ENCODE data around the gene PPP6R2.

PPP6R2 gene

DNA sequence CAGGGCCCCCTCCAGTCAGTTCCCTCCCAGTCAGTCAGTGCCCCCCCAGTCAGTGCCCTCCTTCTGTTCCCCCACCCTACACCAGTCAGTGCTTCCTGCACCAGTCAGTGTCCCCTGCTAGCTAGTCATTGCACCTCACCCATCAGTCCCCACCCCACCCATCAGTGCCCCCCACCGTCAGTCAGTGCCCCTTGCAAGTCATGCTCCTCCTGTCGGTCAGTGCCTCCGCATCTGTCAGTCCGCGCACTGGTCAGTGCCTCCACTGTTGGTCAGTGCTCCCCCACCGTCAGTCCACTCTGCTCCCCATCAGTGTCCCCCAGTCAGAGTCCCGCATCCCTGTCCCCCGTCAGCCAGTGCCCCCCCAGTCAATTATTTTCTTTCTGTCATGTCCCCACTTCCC, 3.3 kb downstream of the PPP6R2 start:
- no peak for DNase-seq (ENCODE audit: low spot score)
- in situ Hi-C loops (cut with MboI; ENCODE audit: low sequenced_read_pairs, unreplicated experiment), result no loop called here
- TF ChIP-seq, protein P1, sequence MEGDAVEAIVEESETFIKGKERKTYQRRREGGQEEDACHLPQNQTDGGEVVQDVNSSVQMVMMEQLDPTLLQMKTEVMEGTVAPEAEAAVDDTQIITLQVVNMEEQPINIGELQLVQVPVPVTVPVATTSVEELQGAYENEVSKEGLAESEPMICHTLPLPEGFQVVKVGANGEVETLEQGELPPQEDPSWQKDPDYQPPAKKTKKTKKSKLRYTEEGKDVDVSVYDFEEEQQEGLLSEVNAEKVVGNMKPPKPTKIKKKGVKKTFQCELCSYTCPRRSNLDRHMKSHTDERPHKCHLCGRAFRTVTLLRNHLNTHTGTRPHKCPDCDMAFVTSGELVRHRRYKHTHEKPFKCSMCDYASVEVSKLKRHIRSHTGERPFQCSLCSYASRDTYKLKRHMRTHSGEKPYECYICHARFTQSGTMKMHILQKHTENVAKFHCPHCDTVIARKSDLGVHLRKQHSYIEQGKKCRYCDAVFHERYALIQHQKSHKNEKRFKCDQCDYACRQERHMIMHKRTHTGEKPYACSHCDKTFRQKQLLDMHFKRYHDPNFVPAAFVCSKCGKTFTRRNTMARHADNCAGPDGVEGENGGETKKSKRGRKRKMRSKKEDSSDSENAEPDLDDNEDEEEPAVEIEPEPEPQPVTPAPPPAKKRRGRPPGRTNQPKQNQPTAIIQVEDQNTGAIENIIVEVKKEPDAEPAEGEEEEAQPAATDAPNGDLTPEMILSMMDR (IDR thresholded peaks at IDR 0.05; ENCODE audit: borderline replicate concordance, control extremely low read depth, extremely low read depth, insufficient read depth, missing control alignments), result no peak

DNA sequence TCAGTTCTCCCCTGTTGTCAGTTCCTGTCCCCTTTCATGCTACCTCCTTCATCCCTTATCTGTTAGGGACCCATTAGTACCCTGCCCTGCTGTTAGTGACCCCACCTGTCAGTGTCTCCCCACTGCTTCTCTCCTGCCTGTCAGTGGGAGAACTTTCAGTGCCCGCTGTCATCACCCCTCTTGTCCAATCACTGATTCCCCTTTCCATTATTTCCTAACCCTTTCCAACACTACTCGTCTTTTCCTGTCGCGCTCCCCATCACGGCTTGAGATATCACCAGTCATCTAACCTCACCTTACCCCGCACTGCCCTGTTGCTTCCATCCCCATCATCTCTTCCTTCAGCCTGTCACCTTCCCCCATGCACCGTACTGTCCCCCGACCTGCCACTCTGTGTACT, 4.0 kb downstream of the PPP6R2 start:
- in situ Hi-C loops (cut with MboI; ENCODE audit: low sequenced_read_pairs, unreplicated experiment), result no loop called here
- TF ChIP-seq, protein P1 (IDR thresholded peaks at IDR 0.05; ENCODE audit: borderline replicate concordance, control extremely low read depth, extremely low read depth, insufficient read depth, missing control alignments), result no peak
- no peak for DNase-seq (ENCODE audit: low spot score)

DNA sequence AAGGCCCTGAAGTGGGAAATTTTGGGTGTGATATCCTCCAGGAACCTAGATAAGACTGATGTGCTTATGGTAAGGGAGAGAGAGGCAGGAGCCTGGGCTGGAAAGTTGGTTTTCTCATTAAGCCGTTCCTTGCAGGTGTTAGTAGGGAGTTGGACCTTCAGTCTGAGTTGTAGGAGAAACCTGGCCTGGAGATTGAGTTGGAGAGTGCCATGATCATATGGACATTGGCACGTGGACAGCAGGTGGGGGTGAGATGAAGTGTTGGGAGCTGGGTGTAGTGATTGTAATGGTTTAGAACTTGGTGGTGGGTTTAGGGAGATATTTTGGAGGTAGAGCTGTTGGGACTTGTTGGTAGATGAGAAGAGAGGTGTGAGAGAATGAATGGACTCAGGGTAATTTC, 4.9 kb downstream of the PPP6R2 start:
- in situ Hi-C loops (cut with MboI; ENCODE audit: low sequenced_read_pairs, unreplicated experiment), result no loop called here
- TF ChIP-seq, protein P1 (IDR thresholded peaks at IDR 0.05; ENCODE audit: borderline replicate concordance, control extremely low read depth, extremely low read depth, insufficient read depth, missing control alignments), result no peak
- no peak for DNase-seq (ENCODE audit: low spot score)

DNA sequence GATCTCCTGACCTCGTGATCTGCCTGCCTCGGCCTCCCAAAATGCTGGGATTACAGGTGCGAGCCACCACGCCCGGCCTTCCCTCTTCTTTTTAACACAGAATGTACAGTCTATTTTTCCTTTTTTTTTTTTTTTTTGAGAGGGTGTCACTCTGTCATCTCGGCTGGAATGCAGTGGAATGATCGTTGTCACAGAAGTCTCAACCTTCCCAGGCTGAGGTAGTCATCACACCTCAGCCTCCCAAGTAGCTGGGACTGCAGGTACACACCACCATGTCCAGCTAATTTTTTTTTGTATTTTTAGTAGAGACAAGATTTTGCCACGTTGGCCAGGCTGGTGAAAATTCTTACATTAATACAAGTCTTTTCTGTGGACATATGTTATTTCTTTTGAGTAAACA, 13.1 kb downstream of the PPP6R2 start:
- DNase-seq (ENCODE audit: low spot score), result no peak
- in situ Hi-C loops (cut with MboI; ENCODE audit: low sequenced_read_pairs, unreplicated experiment), result no loop called here
- TF ChIP-seq, protein P1 (IDR thresholded peaks at IDR 0.05; ENCODE audit: borderline replicate concordance, control extremely low read depth, extremely low read depth, insufficient read depth, missing control alignments), result no peak

DNA sequence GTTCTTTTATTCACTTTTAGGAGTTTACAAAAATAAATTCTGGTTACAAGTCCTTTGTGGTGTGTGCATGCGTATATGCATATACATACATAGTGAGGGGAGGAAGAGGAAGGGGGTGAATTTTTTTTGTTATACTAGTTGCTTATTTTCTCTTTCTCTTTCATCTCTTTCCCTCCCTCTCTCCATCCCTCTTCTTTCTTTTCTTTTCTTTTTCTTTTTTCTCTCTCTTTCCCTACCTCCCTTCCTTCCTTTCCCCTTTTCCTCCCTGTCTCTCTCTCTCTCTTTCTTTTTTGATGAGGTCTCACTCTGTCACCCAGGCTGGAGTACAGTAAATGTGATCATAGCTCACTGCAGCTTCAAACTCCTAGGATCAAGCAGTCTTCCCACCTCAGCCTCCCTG, 14.1 kb downstream of the PPP6R2 start:
- TF ChIP-seq, protein P1 (IDR thresholded peaks at IDR 0.05; ENCODE audit: borderline replicate concordance, control extremely low read depth, extremely low read depth, insufficient read depth, missing control alignments), result no peak
- in situ Hi-C loops (cut with MboI; ENCODE audit: low sequenced_read_pairs, unreplicated experiment), result no loop called here
- no peak for DNase-seq (ENCODE audit: low spot score)

DNA sequence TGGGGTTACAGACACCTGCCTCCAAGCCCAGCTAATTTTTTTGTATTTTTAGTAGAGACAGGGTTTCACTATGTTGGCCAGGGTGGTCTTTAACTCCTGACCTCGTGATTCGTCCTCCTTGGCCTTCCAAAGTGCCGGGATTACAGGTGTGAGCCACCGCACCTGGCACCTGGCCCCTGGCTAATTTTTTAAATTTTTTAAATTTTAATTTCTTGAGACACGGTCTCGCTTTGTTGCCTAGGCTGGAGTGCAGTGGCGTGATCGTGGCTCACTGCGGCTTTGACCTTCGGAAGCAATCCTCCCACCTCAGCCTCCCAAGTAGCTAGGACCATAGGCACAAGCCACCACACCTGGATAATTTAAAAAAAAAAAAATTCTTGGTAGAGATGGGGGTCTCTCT, 14.6 kb downstream of the PPP6R2 start:
- in situ Hi-C loops (cut with MboI; ENCODE audit: low sequenced_read_pairs, unreplicated experiment), result no loop called here
- TF ChIP-seq, protein P1 (IDR thresholded peaks at IDR 0.05; ENCODE audit: borderline replicate concordance, control extremely low read depth, extremely low read depth, insufficient read depth, missing control alignments), result no peak
- DNase-seq (ENCODE audit: low spot score), result no peak

DNA sequence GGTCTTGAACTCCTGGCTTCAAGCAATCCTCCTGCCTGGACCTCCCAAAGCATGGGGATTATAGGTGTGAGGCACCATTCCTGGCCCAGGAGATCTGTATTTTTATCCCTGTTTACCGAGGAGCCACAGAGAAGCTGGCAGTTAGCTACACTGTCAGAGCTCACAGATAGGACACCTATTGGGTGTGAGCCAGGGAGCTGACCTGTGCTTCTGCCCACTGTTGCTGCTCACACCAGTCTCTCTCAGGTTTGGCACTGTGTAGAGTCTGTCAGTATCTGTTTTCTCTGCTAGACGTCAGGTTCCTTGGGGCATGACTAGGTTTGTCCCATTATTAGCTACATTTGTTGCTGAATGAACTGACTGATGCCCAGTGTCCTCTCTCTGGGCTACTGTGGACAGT, 17.5 kb downstream of the PPP6R2 start:
- TF ChIP-seq, protein P1 (IDR thresholded peaks at IDR 0.05; ENCODE audit: borderline replicate concordance, control extremely low read depth, extremely low read depth, insufficient read depth, missing control alignments), result no peak
- in situ Hi-C loops (cut with MboI; ENCODE audit: low sequenced_read_pairs, unreplicated experiment), result no loop called here
- DNase-seq (ENCODE audit: low spot score), result no peak
